Immature natural killer cell (primary cell): ENCODE results near the gene CAMK2A. TPM values are rescaled to one million over a fixed set of nuclear protein-coding genes. Genes with fewer than 3 reads are reported as not detected.

ENCODE experiments used
- DNase-seq, 3 donors: peaks; one replicate each; pipeline ENCODE4 v3.0.0; 2022; ENCODE audit warnings: mixed read lengths in 1 of 3
- H3K27ac Mint-ChIP-seq, 6 donors: one replicate each; pipeline ENCODE4 v1.8.0; 2020; ENCODE audit warnings: mixed read lengths in 6 of 6, mild to moderate bottlenecking in 5 of 6, inconsistent platforms in 4 of 6, moderate library complexity in 3 of 6
- H3K27me3 Mint-ChIP-seq, 3 donors: one replicate each; pipeline ENCODE4 v1.8.0; 2020 to 2021; ENCODE audit warnings: low read depth in 3 of 3, mild to moderate bottlenecking in 3 of 3, mixed read lengths in 3 of 3, moderate library complexity in 3 of 3, inconsistent platforms in 1 of 3
- H3K36me3 Mint-ChIP-seq, 3 donors: one replicate each; pipeline ENCODE4 v1.8.0; 2020; ENCODE audit warnings: mixed read lengths in 3 of 3, inconsistent platforms in 2 of 3, mild to moderate bottlenecking in 2 of 3
- H3K4me1 Mint-ChIP-seq, 2 donors: one replicate each; pipeline ENCODE4 v1.8.0; 2020; ENCODE audit warnings: inconsistent platforms in 2 of 2, mild to moderate bottlenecking in 2 of 2, mixed read lengths in 2 of 2, moderate library complexity in 1 of 2
- H3K4me3 Mint-ChIP-seq, 5 donors: one replicate each; pipeline ENCODE4 v1.8.0; 2020; ENCODE audit warnings: mild to moderate bottlenecking in 5 of 5, mixed read lengths in 5 of 5, inconsistent platforms in 3 of 5, moderate library complexity in 3 of 5
- H3K9me3 Mint-ChIP-seq, 6 donors: one replicate each; pipeline ENCODE4 v1.8.0; 2020; ENCODE audit warnings: mild to moderate bottlenecking in 6 of 6, mixed read lengths in 6 of 6, inconsistent platforms in 4 of 6, moderate library complexity in 3 of 6
- polyA plus RNA-seq, 3 donors: library from polyadenylated mRNA; unstranded; fragments of 300-500 nt; fragmentation: Illumina TruSeq; gene quantifications; one replicate each; pipeline ENCODE4 v1.2.3, GENCODE V29; 2021

Gene CAMK2A
- polyA plus RNA-seq, 3 donors from 2014 or later, result not detected

GRCh38 chr5:150301170-150301505 lies 11.6 kb upstream of the CAMK2A start:
- Mint-ChIP-seq H3K27ac (no peak overlapping the region), H3K36me3 (peaks cover 0 to 4% (median 0%) of the 10 kb centered on the region in 3 donors), H3K27me3 (peaks cover 2 to 9% (median 6%) of the 10 kb centered on the region in 3 donors), H3K4me3 (no peak overlapping the region), H3K9me3 (peaks cover 0 to 2% (median 0%) of the 10 kb centered on the region in 6 donors), H3K4me1 (peaks cover 11 to 15% of the 10 kb centered on the region in 2 donors)
- DNase-seq, result no peak

- peaks cover 0 to 4% (median 0%) of the 10 kb centered on the region in 3 donors for H3K36me3 Mint-ChIP-seq
- H3K4me3 Mint-ChIP-seq, result no peak overlapping the region
- peaks cover 0 to 2% (median 0%) of the 10 kb centered on the region in 6 donors for H3K9me3 Mint-ChIP-seq
- H3K27ac Mint-ChIP-seq, result no peak overlapping the region
- H3K4me1 Mint-ChIP-seq, result peaks cover 6 to 10% of the 10 kb centered on the region in 2 donors
- no peak for DNase-seq
- peaks cover 2 to 9% (median 6%) of the 10 kb centered on the region in 3 donors for H3K27me3 Mint-ChIP-seq
These were observed 11.1 kb upstream of the CAMK2A start for GRCh38 chr5:150300496-150301169.

- peaks cover 0 to 2% (median 0%) of the 10 kb centered on the region in 6 donors for H3K9me3 Mint-ChIP-seq
- H3K27me3 Mint-ChIP-seq, result peaks cover 2 to 9% (median 6%) of the 10 kb centered on the region in 3 donors
- DNase-seq, result no peak
- peaks cover 0 to 4% (median 0%) of the 10 kb centered on the region in 3 donors for H3K36me3 Mint-ChIP-seq
- no peak overlapping the region for H3K27ac Mint-ChIP-seq
- no peak overlapping the region for H3K4me3 Mint-ChIP-seq
- H3K4me1 Mint-ChIP-seq, result peaks cover 2 to 4% of the 10 kb centered on the region in 2 donors
These were observed 10.2 kb upstream of the CAMK2A start for GRCh38 chr5:150299571-150300327.

- Mint-ChIP-seq H3K36me3 (peaks cover 0 to 4% (median 0%) of the 10 kb centered on the region in 3 donors), H3K27ac (no peak overlapping the region), H3K9me3 (peaks cover 0 to 2% (median 0%) of the 10 kb centered on the region in 6 donors), H3K27me3 (peaks cover 2 to 6% (median 5%) of the 10 kb centered on the region in 3 donors), H3K4me3 (no peak overlapping the region), H3K4me1 (peaks cover 2 to 4% of the 10 kb centered on the region in 2 donors)
- no peak for DNase-seq
These were observed 9.3 kb upstream of the CAMK2A start for GRCh38 chr5:150298701-150299451.

- peaks cover 2 to 8% (median 3%) of the 10 kb centered on the region in 3 donors for H3K27me3 Mint-ChIP-seq
- peaks cover 0 to 2% (median 0%) of the 10 kb centered on the region in 6 donors for H3K9me3 Mint-ChIP-seq
- no peak for DNase-seq
- H3K36me3 Mint-ChIP-seq, result peaks cover 0 to 4% (median 0%) of the 10 kb centered on the region in 3 donors
- H3K4me1 Mint-ChIP-seq, result peaks cover 2 to 4% of the 10 kb centered on the region in 2 donors
- H3K4me3 Mint-ChIP-seq, result no peak overlapping the region
- no peak overlapping the region for H3K27ac Mint-ChIP-seq
These were observed 8.5 kb upstream of the CAMK2A start for GRCh38 chr5:150297934-150298595.

GRCh38 chr5:150297236-150297890 lies 7.8 kb upstream of the CAMK2A start:
- DNase-seq, result no peak
- Mint-ChIP-seq H3K27me3 (peaks cover 2 to 8% (median 3%) of the 10 kb centered on the region in 3 donors), H3K36me3 (peaks cover 0 to 4% (median 0%) of the 10 kb centered on the region in 3 donors), H3K4me3 (no peak overlapping the region), H3K27ac (no peak overlapping the region), H3K9me3 (peaks cover 0 to 2% (median 0%) of the 10 kb centered on the region in 6 donors), H3K4me1 (peaks cover 2 to 4% of the 10 kb centered on the region in 2 donors)

GRCh38 chr5:150296496-150296895 lies 6.9 kb upstream of the CAMK2A start:
- H3K27ac Mint-ChIP-seq, result no peak overlapping the region
- peaks cover 0 to 6% (median 3%) of the 10 kb centered on the region in 3 donors for H3K27me3 Mint-ChIP-seq
- H3K4me1 Mint-ChIP-seq, result peaks cover 0 to under 1% of the 10 kb centered on the region in 2 donors
- H3K4me3 Mint-ChIP-seq, result no peak overlapping the region
- DNase-seq, result no peak
- H3K9me3 Mint-ChIP-seq, result peaks cover 0 to 2% (median 0%) of the 10 kb centered on the region in 6 donors
- H3K36me3 Mint-ChIP-seq, result peaks cover 0 to under 1% (median 0%) of the 10 kb centered on the region in 3 donors

- Mint-ChIP-seq H3K27ac (no peak overlapping the region), H3K36me3 (no peaks in the 10 kb centered on the region), H3K4me1 (no peaks in the 10 kb centered on the region), H3K27me3 (peaks cover 0 to 4% (median 3%) of the 10 kb centered on the region in 3 donors), H3K9me3 (peaks cover 0 to 2% (median 0%) of the 10 kb centered on the region in 6 donors), H3K4me3 (no peak overlapping the region)
- no peak for DNase-seq
These were observed 6.3 kb upstream of the CAMK2A start for GRCh38 chr5:150295741-150296486.

- Mint-ChIP-seq H3K9me3 (peaks cover 0 to 2% (median 0%) of the 10 kb centered on the region in 6 donors), H3K27ac (no peak overlapping the region), H3K27me3 (peaks cover 0 to 3% (median 2%) of the 10 kb centered on the region in 3 donors), H3K4me3 (no peak overlapping the region), H3K4me1 (no peaks in the 10 kb centered on the region), H3K36me3 (no peaks in the 10 kb centered on the region)
- DNase-seq, result no peak
These were observed 5.6 kb upstream of the CAMK2A start for GRCh38 chr5:150295172-150295634.

- H3K4me3 Mint-ChIP-seq, result no peak overlapping the region
- H3K4me1 Mint-ChIP-seq, result no peaks in the 10 kb centered on the region
- H3K27me3 Mint-ChIP-seq, result peaks cover 2 to 4% (median 3%) of the 10 kb centered on the region in 3 donors
- no peak for DNase-seq
- H3K27ac Mint-ChIP-seq, result no peak overlapping the region
- H3K9me3 Mint-ChIP-seq, result peaks cover 0 to 2% (median 0%) of the 10 kb centered on the region in 6 donors
- H3K36me3 Mint-ChIP-seq, result no peaks in the 10 kb centered on the region
These were observed 5.0 kb upstream of the CAMK2A start for GRCh38 chr5:150294551-150295071.

GRCh38 chr5:150293091-150293941 lies 3.7 kb upstream of the CAMK2A start:
- Mint-ChIP-seq H3K27ac (no peak overlapping the region), H3K27me3 (peaks cover 2 to 4% (median 4%) of the 10 kb centered on the region in 3 donors), H3K4me1 (no peaks in the 10 kb centered on the region), H3K4me3 (no peak overlapping the region), H3K9me3 (peaks cover 0 to 2% (median 0%) of the 10 kb centered on the region in 6 donors), H3K36me3 (no peaks in the 10 kb centered on the region)
- DNase-seq, result no peak
